GM18519 (cell line): ENCODE measurements around the gene PKLR.
A peak's percentile ranks its signal among the peaks of the same experiment; 100 is the strongest.

ENCODE experiments used
- ATAC-seq: cut with Tn5 transposase; IDR thresholded peaks from one replicate; pipeline ENCODE4 v1.9.1; 2021; ENCODE audit warnings: mild to moderate bottlenecking, moderate library complexity; ENCODE audit not compliant: unreplicated experiment, low FRiP score

The PKLR gene

DNA sequence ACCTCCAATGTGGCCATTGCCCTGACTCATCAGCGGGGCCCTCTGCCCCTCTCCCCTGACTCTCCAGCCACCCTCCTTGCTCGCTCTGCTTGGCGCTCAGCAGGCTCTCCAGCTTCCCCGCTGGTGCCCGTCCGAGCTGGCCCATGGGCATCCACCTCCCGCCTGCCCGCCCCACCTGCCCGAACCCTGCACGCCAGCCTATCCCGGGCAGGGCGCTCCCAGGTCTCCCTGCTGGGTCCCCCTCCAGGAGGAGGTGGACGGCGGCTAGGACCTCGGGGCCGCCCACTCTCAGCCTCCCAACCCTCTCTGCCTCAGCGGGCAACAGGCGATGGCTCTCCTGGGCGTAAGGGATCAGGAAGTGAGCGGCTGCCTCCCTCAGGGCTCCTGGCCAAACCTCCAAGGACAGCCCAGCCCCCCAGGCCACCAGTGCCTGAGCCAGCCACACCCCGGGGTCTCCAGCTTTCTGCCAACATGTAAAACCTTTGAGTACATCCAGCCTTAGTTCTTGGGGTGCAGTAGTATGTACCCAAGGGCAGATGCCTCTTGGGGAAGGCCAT is 13.2 kb downstream of the PKLR start:
- no peak for ATAC-seq

GRCh38 chr1:155286544-155286943 is 14.7 kb downstream of the PKLR start:
- ATAC-seq, result no peak

DNA sequence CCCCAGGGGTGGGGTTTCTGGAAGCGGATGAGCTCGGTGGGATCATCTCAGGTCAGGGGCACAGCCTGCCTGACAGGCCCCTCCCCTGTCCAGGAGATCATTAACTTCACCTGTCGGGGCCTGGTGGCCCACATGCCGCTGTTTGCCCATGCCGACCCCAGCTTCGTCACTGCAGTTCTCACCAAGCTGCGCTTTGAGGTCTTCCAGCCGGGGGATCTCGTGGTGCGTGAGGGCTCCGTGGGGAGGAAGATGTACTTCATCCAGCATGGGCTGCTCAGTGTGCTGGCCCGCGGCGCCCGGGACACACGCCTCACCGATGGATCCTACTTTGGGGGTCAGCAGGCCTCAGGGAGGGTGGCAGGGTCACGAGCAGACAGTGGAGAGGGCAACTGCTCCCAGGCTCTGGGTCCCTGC is 15.6 kb downstream of the PKLR start:
- ATAC-seq, result no peak

- ATAC-seq, result no peak
Observed at GRCh38 chr1:155285063-155285462, 16.2 kb downstream of the PKLR start.

DNA sequence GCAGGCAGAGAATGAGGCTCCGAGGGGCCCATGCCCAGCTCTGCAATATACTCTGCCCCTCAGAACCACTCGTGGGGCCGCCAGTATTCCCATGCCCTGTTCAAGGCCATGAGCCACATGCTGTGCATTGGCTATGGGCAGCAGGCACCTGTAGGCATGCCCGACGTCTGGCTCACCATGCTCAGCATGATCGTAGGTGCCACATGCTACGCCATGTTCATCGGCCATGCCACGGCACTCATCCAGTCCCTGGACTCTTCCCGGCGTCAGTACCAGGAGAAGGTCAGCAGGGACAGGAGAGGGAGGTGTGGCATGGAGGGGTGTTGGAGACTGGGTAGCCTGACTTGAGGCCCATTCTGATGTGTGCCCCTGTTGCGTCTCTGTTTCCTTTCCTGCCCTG is 16.8 kb downstream of the PKLR start:
- ATAC-seq, result no peak

DNA sequence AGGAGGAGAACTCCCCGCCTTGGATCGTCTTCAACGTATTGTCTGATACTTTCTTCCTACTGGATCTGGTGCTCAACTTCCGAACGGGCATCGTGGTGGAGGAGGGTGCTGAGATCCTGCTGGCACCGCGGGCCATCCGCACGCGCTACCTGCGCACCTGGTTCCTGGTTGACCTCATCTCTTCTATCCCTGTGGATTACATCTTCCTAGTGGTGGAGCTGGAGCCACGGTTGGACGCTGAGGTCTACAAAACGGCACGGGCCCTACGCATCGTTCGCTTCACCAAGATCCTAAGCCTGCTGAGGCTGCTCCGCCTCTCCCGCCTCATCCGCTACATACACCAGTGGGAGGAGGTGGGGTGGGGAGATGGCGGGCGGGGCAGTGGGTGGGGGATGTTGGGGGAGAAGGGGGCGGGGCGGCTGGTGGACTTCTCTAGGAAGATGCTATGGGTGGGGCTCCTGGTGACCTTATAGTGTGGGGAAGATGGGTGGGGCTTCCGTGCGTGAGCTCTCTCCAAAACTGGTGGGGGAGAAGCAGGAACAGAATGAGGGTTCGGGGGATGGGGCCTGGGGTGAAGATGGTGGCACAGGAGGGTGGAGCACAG is 18.6 kb downstream of the PKLR start:
- no peak for ATAC-seq

DNA sequence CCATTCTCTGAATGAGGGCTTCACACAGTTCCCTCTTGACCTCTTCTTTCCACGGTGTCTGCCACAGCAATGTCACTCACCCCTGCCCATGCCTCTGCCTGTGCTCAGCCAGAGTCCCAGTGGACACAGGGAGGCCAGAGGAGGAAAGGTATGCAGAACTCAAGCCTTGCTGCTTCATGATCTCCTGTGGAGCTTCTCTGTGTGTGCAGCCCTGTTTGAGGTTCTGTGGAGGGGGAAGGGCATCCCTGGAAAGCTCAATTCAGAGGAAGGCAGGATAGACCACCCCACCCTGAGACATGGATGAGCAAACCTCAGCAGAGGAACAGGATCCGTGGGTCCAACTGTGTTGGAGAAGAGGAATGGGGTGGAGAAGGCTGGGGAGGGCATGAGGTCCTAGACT is 22.0 kb downstream of the PKLR start:
- ATAC-seq, result no peak

DNA sequence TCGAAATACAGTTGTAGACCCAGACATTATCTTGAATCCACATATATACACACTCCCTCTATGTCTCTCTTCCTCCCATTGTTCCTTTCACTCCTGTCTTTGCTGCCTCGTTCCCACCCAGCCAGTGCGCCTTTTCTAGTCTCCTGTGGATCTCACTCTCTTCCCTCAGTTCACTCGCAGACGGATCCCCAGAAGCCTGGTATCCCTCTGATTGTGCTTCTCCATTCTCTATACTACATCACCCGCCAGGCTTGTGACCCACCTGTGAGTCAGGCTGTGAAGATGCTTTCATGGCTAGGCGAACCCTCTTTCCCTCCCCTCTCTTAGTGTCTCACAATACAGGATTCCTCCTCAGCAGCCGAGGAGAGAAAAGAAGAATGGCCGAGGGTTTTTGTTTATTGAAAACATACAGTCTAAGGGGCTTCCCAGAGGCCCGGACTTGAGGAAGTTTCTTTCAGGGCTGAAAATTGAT is 22.5 kb downstream of the PKLR start:
- ATAC-seq, result no peak

DNA sequence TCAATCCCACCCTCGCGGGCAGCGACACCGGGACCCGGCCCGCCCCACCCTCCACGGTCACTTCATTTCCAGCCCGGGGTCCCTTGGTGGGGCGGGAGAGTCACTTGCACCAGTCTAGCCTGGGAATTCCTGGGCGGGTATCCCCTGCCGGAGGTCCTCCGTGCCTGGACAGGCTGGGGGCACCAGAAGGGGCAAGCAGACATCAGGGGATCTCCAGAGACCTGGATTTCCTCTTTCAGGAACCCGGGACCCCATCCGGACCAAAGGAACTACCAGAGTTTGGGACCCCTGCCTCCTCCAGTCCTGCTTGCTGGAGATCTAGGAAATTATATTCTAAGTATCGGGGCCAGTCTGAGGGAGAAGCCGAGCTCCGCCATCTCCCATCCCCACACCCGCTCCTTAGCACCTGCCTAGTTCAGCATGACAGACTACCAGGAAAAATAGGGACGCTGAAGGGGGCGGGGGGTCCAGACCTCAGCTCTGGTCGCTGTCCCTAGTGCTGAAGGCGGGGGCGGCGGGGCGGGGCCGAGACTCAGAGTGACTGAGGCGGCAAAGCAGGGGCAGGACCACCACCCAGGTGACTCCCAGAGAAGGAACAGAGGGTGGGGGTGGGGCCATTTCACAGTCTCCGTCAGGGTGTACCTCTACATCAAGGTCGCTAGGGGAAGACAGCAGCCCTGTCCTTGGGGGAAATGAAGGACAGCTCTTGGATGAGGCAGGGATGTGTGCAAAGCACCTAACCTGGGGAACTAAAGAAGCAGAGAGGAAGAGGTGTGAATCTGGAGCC is 23.1 kb downstream of the PKLR start:
- no peak for ATAC-seq

GRCh38 chr1:155277070-155277901 is 24.0 kb downstream of the PKLR start, which contains the start of gene HCN3:
Gene HCN3, plus strand, starts transcription at chr1:155277463. Its CDS starts 128 bp downstream, at chr1:155277591.
- ATAC-seq, result peak; percentile 55

- ATAC-seq, result peak; percentile 56
Observed at GRCh38 chr1:155273343-155274245, 27.6 kb downstream of the PKLR start, which contains the start of gene CLK2. Gene CLK2, minus strand, starts transcription at chr1:155273504. Its CDS starts 2,527 bp downstream, at chr1:155270977.

DNA sequence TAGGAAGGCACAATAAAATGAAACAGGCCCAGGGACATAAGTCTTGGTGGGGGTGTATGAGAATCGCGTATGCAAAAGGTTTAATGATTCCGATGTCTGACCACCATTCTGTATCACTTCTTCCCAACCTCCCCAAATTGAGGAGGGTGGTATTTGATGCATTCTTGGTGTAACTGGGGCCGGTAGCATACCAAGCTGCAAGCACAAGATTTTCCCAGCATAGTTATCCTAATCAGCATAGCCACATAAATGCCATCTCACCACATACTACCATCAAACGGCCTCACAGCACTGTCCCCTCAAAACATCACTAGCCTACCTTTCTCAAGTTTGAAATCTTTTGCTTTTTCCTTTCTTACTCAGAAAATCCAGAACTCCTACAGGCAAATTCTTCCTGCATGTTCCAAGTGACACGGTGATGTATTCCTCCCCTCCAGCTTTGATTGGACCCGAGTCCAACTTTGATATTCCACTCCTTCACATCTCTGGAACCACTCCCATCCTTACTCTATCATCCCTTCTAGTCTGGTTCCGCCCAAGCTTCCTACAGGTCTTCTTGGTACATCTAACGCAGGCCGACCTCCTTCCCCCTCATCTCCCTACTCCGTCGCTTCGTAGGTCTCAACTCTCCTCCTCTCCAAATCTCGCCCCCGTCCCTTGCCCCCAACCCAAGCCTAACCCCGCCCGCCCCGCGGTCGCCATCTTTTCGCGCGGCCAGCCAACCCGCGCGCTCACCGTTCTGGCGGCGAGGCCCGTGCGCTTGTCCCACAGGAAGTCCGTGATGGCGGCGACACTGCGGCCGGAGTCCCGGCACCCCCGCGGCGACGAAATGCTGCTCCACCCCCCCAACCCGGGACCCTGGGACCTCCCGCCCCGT is 28.5 kb downstream of the PKLR start:
- no peak for ATAC-seq

DNA sequence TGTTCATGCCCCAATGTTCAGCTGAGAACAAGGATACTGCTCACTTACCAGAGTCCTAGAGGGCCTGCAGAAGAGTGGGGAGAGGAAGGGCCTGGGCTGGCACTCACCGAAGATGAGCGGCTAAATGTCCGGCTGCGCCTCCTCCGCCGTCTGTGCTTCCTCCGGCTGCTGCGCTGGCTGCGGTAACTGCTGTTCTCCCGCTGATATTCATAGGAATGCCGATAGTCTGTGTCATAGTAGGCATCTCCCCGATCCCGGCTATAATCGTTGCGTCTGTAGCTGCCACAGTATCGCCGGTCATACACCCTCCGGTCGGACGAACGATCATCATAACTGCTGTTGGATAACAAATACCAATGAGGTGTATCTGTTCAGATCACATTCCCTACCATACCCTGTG is 31.9 kb downstream of the PKLR start:
- no peak for ATAC-seq

DNA sequence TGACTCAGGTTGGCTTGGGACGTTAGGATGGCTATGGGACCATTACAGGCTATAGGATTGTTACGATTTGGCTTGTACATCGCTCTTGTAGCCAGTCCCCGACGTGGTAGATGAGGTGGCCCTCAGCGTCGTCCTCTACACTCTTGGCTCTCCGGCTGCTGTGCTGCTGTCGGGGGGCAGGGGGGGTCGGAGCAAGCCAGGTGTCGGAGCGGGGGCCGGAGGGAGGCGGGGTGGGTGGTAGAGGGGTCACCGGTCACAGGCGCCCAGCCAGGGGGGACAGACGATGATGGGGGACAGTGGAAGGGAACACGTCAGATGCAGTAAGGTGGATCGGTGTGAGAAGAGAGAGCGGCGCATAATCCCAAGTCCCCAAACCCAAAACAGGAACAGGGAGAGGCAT is 32.6 kb downstream of the PKLR start:
- ATAC-seq, result no peak

GRCh38 chr1:155267373-155267772 is 33.9 kb downstream of the PKLR start:
- ATAC-seq, result no peak

DNA sequence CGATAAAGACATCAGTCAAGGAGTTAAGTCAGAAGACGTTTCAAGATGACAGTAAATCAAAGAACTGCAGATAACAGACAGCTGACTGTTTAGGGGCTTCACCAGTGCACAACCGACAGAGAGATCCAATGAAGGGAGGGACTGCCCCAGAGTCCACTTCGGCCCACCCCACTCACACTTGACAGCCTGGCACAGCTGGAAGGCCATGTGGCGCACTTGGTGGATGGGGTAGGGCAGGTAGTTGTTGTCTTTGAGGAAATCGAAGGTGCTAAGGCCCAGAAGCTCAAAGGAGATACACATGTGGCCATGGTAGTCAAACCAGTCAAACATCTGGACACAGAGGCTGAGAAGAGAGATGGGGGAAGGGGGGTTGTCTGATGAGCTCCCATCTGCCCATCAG is 34.7 kb downstream of the PKLR start:
- ATAC-seq, result no peak

GRCh38 chr1:155263067-155263466 is 38.2 kb downstream of the PKLR start:
- no peak for ATAC-seq

- peak; percentile 64 for ATAC-seq
Observed at GRCh38 chr1:155261852-155262673, 39.2 kb downstream of the PKLR start, which contains the start of gene SCAMP3. Gene SCAMP3, minus strand, starts transcription at chr1:155262360. Its CDS starts 209 bp downstream, at chr1:155262151.
